IPS-20b (cell line): ENCODE data around the gene SMYD3.

ENCODE experiments used
- H3K27ac ChIP-seq: one replicate; pipeline ENCODE4 v1.5.1; 2013; ENCODE audit warnings: low read length
- H3K27me3 ChIP-seq: 2 replicates; pipeline ENCODE4 v1.6.1; 2013; ENCODE audit warnings: mild to moderate bottlenecking, low read length, inconsistent platforms; ENCODE audit not compliant: insufficient read depth
- H3K36me3 ChIP-seq: 2 replicates; pipeline ENCODE4 v1.6.1; 2013; ENCODE audit warnings: low read depth, mild to moderate bottlenecking, inconsistent platforms, low read length, moderate library complexity; ENCODE audit not compliant: insufficient read depth
- H3K4me1 ChIP-seq: 2 replicates; pipeline ENCODE4 v1.6.1; 2013; ENCODE audit warnings: mild to moderate bottlenecking, control low read depth, inconsistent platforms, low read length, moderate library complexity; ENCODE audit not compliant: insufficient read depth
- H3K4me3 ChIP-seq: 2 replicates; pipeline ENCODE4 v1.5.1; 2013; ENCODE audit warnings: mild to moderate bottlenecking, low read length, inconsistent platforms
- H3K9ac ChIP-seq: 2 replicates; pipeline ENCODE4 v1.6.1; 2013; ENCODE audit warnings: low read depth, mild to moderate bottlenecking, inconsistent platforms, low read length, moderate library complexity
- H3K9me3 ChIP-seq: 2 replicates; pipeline ENCODE4 v1.6.1; 2013; ENCODE audit warnings: mild to moderate bottlenecking, low read depth, low read length, inconsistent platforms; ENCODE audit not compliant: insufficient read depth

SMYD3 gene

GRCh38 chr1:245700631-245701030 lies 806.4 kb downstream of the SMYD3 start:
- Histone ChIP-seq H3K9me3 (no peaks in the 10 kb centered on the region), H3K27ac (no peak overlapping the region), H3K4me3 (no peak overlapping the region), H3K27me3 (no peaks in the 10 kb centered on the region), H3K4me1 (peaks cover 3% of the 10 kb centered on the region; the same call in 1 of the 2 replicates), H3K9ac (no peak overlapping the region), H3K36me3 (no peaks in the 10 kb centered on the region)
